OCI-LY1 (cell line): ENCODE data around the gene UQCRFS1.

ENCODE experiments used
- H2AFZ ChIP-seq: fragments of 200-600 bp; sonication (generic), shearing (Covaris generic); 2 replicates; pipeline ENCODE4 v1.6.0; 2014; ENCODE audit warnings: antibody characterized with exemption, mild to moderate bottlenecking, low read length
- H3F3A ChIP-seq: fragments of 200-600 bp; sonication (generic), shearing (Covaris generic); 2 replicates; pipeline ENCODE4 v1.6.0; 2014; ENCODE audit warnings: mild to moderate bottlenecking, antibody characterized with exemption, low read length, moderate library complexity; ENCODE audit not compliant: insufficient read depth
- H3K27ac ChIP-seq: fragments of 200-600 bp; sonication (generic); 2 replicates; pipeline ENCODE4 v1.5.1; 2014; ENCODE audit warnings: low read length, mixed run types, mild to moderate bottlenecking, low read depth; ENCODE audit not compliant: poor library complexity, severe bottlenecking
- H3K27me3 ChIP-seq: fragments of 200-600 bp; sonication (generic); 2 replicates; pipeline ENCODE4 v1.6.0; 2014; ENCODE audit warnings: antibody characterized with exemption, mild to moderate bottlenecking, low read length, moderate library complexity; ENCODE audit not compliant: insufficient read depth
- H3K36me3 ChIP-seq: fragments of 200-600 bp; sonication (generic); 2 replicates; pipeline ENCODE4 v1.6.1; 2014; ENCODE audit warnings: mild to moderate bottlenecking, antibody characterized with exemption, low read length, moderate library complexity, mixed read lengths; ENCODE audit not compliant: insufficient read depth
- H3K4me1 ChIP-seq: fragments of 200-600 bp; sonication (generic); 2 replicates; pipeline ENCODE4 v1.5.1; 2014; ENCODE audit warnings: mild to moderate bottlenecking, low read length, moderate library complexity; ENCODE audit not compliant: insufficient read depth, severe bottlenecking
- H3K4me2 ChIP-seq: fragments of 200-600 bp; sonication (generic), shearing (Covaris generic); 2 replicates; pipeline ENCODE4 v1.6.1; 2014; ENCODE audit warnings: low read length
- H3K4me3 ChIP-seq: fragments of 200-600 bp; sonication (generic); 2 replicates; pipeline ENCODE4 v1.5.1; 2014; ENCODE audit warnings: low read length, low read depth, mild to moderate bottlenecking, mixed read lengths; ENCODE audit not compliant: poor library complexity, severe bottlenecking
- H3K79me2 ChIP-seq: fragments of 200-600 bp; shearing (Covaris generic); 2 replicates; pipeline ENCODE4 v1.6.1; 2016; ENCODE audit warnings: mixed run types, low read length, mixed read lengths; ENCODE audit not compliant: insufficient read depth
- H3K9ac ChIP-seq: fragments of 200-600 bp; sonication (generic), shearing (Covaris generic); 2 replicates; pipeline ENCODE4 v1.6.1; 2014; ENCODE audit warnings: mild to moderate bottlenecking, low read length, mixed read lengths
- H3K9me2 ChIP-seq: fragments of 200-600 bp; sonication (generic), shearing (Covaris generic); 2 replicates; pipeline ENCODE4 v1.6.1; 2014; ENCODE audit warnings: low read depth, mild to moderate bottlenecking, low read length, mixed read lengths
- H3K9me3 ChIP-seq: fragments of 200-600 bp; shearing (Covaris generic); 2 replicates; pipeline ENCODE4 v1.6.1; 2014; ENCODE audit warnings: low read length, mixed read lengths
- H4K20me1 ChIP-seq: fragments of 200-600 bp; sonication (generic), shearing (Covaris generic); 2 replicates; pipeline ENCODE4 v1.6.0; 2016; ENCODE audit warnings: mild to moderate bottlenecking, low read length; ENCODE audit not compliant: insufficient read depth
- EZH2 ChIP-seq: fragments of 200-600 bp; sonication (generic), shearing (Covaris generic); IDR thresholded peaks from 2 replicates; pipeline ENCODE4 v1.8.0; 2017; ENCODE audit warnings: borderline replicate concordance, mixed run types, mild to moderate bottlenecking, antibody characterized with exemption, low read length, moderate library complexity, mixed read lengths
- TF ChIP-seq, protein P1 (sequence below): fragments of 200-600 bp; sonication (generic), shearing (Covaris generic); IDR thresholded peaks from 2 replicates; pipeline ENCODE4 v1.5.1; 2017; ENCODE audit warnings: mild to moderate bottlenecking, antibody characterized with exemption, low read length, moderate library complexity, mixed read lengths

UQCRFS1 gene

DNA sequence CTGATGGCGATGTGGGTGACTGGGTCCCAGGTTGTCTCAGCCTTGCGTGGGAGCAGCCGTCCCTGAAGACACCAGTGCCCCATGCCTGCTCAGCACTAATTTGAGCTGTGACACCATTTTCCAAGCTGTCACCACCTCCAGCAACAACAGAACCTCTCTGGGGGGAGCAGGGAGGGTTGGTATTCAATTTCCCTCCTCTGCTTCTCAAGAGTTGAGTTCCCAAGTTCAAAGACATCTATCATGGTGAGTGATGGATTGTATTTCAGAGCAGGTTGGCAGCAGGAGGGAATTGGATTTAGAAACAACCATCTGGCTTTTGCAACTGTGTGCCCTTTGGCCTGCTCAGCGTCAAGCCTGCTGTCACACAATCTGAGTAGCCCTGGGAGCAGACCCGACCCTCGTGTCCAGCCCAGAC is 46.9 kb upstream of the UQCRFS1 start:
- Histone ChIP-seq H3K4me3 (no peak overlapping the region), H3K4me1 (no peaks in the 10 kb centered on the region), H3K27me3 (no peaks in the 10 kb centered on the region), H3K79me2 (no peaks in the 10 kb centered on the region), H3K4me2 (no peak overlapping the region), H3F3A (no peaks in the 10 kb centered on the region), H2AFZ (no peak overlapping the region), H3K9me2 (no peaks in the 10 kb centered on the region), H3K36me3 (no peaks in the 10 kb centered on the region), H4K20me1 (no peaks in the 10 kb centered on the region), H3K27ac (no peak overlapping the region), H3K9me3 (no peaks in the 10 kb centered on the region), H3K9ac (no peak overlapping the region)
- no peak for TF ChIP-seq EZH2
- TF ChIP-seq, protein P1, sequence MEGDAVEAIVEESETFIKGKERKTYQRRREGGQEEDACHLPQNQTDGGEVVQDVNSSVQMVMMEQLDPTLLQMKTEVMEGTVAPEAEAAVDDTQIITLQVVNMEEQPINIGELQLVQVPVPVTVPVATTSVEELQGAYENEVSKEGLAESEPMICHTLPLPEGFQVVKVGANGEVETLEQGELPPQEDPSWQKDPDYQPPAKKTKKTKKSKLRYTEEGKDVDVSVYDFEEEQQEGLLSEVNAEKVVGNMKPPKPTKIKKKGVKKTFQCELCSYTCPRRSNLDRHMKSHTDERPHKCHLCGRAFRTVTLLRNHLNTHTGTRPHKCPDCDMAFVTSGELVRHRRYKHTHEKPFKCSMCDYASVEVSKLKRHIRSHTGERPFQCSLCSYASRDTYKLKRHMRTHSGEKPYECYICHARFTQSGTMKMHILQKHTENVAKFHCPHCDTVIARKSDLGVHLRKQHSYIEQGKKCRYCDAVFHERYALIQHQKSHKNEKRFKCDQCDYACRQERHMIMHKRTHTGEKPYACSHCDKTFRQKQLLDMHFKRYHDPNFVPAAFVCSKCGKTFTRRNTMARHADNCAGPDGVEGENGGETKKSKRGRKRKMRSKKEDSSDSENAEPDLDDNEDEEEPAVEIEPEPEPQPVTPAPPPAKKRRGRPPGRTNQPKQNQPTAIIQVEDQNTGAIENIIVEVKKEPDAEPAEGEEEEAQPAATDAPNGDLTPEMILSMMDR: no peak

DNA sequence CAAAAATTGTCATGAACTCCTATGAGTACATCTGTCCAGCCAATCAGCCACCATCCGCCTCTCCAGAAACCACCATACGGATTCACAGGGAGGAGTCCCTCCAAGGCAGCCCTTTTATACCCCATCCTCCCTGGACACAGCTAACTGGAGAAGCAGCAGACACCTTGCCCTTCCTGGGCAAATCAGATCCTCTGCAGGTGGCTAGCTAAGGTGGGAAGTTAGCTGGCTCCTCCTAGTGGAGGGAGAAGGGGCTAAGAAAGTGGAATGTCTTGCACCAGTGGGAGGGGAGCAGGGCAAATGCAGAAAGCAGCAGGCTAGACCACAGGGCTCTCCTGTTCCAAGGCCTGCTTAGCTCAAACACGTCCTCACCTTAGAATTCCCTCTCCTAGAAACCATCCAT is 46.2 kb upstream of the UQCRFS1 start:
- H3K36me3 ChIP-seq: no peaks in the 10 kb centered on the region
- TF ChIP-seq, protein P1: peak; percentile 37; the same call in 1 of the 2 replicates
- TF ChIP-seq EZH2: no peak
- no peak overlapping the region for H3K4me3 ChIP-seq
- H3K4me2 ChIP-seq: no peak overlapping the region
- no peaks in the 10 kb centered on the region for H3K79me2 ChIP-seq
- no peak overlapping the region for H2AFZ ChIP-seq
- H3K27ac ChIP-seq: no peak overlapping the region
- no peaks in the 10 kb centered on the region for H3F3A ChIP-seq
- H3K9me2 ChIP-seq: no peaks in the 10 kb centered on the region
- no peaks in the 10 kb centered on the region for H4K20me1 ChIP-seq
- H3K27me3 ChIP-seq: no peaks in the 10 kb centered on the region
- H3K9me3 ChIP-seq: no peaks in the 10 kb centered on the region
- H3K4me1 ChIP-seq: no peaks in the 10 kb centered on the region
- no peak overlapping the region for H3K9ac ChIP-seq

DNA sequence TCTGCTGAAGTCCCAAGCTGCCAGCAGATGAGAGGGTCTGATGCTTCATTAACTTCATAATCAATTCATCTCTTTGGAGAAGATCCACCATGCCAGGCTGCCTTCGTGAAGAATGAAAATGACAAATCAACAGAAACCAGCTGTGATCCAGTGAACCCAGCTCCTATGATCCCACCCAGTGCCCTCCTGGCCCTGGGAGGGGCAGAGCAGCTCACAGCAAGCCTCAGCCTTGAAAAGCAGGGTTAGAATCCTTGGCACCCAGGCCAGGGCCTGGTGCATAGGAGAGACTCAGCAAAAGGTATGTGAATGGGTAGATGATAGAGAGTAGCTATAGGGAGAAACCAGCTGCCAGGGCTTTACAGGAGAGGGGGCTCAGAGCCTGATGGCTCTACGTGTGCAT is 43.6 kb upstream of the UQCRFS1 start:
- Histone ChIP-seq H3K4me1 (no peaks in the 10 kb centered on the region), H3K79me2 (no peaks in the 10 kb centered on the region), H3K27ac (no peak overlapping the region), H3K4me3 (no peak overlapping the region), H3K4me2 (no peak overlapping the region), H3K9me3 (no peaks in the 10 kb centered on the region), H3F3A (no peaks in the 10 kb centered on the region), H4K20me1 (no peaks in the 10 kb centered on the region), H2AFZ (no peak overlapping the region), H3K9ac (no peak overlapping the region), H3K9me2 (no peaks in the 10 kb centered on the region), H3K27me3 (no peaks in the 10 kb centered on the region), H3K36me3 (no peaks in the 10 kb centered on the region)
- no peak for TF ChIP-seq EZH2
- TF ChIP-seq, protein P1: no peak
